K562 (cell line): ENCODE results near the gene MACROD2.

Experiments
- GABPA ChIP-seq: fragments of 200-800 bp; sonication (Bioruptor generic); conservative IDR thresholded peaks from 2 replicates; pipeline ENCODE4 v1.6.1; 2016; ENCODE audit warnings: low read depth, missing genetic modification characterization, missing compliant biosample characterization
- KDM1A ChIP-seq, 2 experiments: fragments of 450-650 bp; IDR thresholded peaks; 2 replicates each; pipeline ENCODE4 v1.6.1; 2016; ENCODE audit warnings: mild to moderate bottlenecking in 2 of 2
- KLF6 ChIP-seq: fragments of 250-450 bp; sonication (Bioruptor Pico); IDR thresholded peaks from 2 replicates; pipeline ENCODE4 v1.4.0; 2020; ENCODE audit warnings: mild to moderate bottlenecking, moderate library complexity, borderline replicate concordance
- NCOA2 ChIP-seq, 2 experiments: fragments of 450-650 bp; IDR thresholded peaks; 2 replicates each; pipeline ENCODE4 v1.6.1; 2018; ENCODE audit warnings: mild to moderate bottlenecking in 2 of 2, moderate library complexity in 1 of 2; ENCODE audit not compliant: partially characterized antibody in 2 of 2
- U2AF2 ChIP-seq: fragments of 200-400 bp; formaldehyde crosslinking; optimal IDR thresholded peaks from 2 replicates; pipeline ENCODE3; 2017; ENCODE audit warnings: low read depth, mild to moderate bottlenecking, low read length
- YY1 ChIP-seq, 3 experiments: IDR thresholded peaks; 2 replicates each; pipeline ENCODE4 v1.6.1; 2011; ENCODE audit warnings: low read length in 2 of 3, mild to moderate bottlenecking in 2 of 3, moderate library complexity in 2 of 3, borderline replicate concordance in 1 of 3, control low read depth in 1 of 3, low read depth in 1 of 3; ENCODE audit not compliant: insufficient read depth in 3 of 3, insufficient replicate concordance in 2 of 3, control insufficient read depth in 1 of 3, insufficient read length in 1 of 3; ENCODE audit errors: extremely low read depth in 1 of 3
- TF ChIP-seq, protein P1 (sequence below): sonication (generic); formaldehyde crosslinking; IDR thresholded peaks from 2 replicates; pipeline ENCODE4 v1.9.0; 2022; ENCODE audit warnings: mild to moderate bottlenecking, missing genetic modification reagents
- TF ChIP-seq, protein P2 (sequence below), 2 experiments: IDR thresholded peaks; 2 replicates each; pipeline ENCODE4 v1.6.1; 2011; ENCODE audit warnings: borderline replicate concordance in 1 of 2, control low read depth in 1 of 2, low read depth in 1 of 2, low read length in 1 of 2, mild to moderate bottlenecking in 1 of 2, mixed read lengths in 1 of 2, moderate library complexity in 1 of 2; ENCODE audit not compliant: insufficient read depth in 1 of 2, insufficient read length in 1 of 2, poor library complexity in 1 of 2, severe bottlenecking in 1 of 2; ENCODE audit errors: extremely low read depth in 1 of 2
- TF ChIP-seq, protein P3 (sequence below): sonication (generic); formaldehyde crosslinking; IDR thresholded peaks from 2 replicates; pipeline ENCODE4 v1.9.0; 2022; ENCODE audit warnings: mild to moderate bottlenecking, missing genetic modification reagents
- TF ChIP-seq, protein P4 (sequence below), 2 experiments: fragments of 450-650 bp; formaldehyde crosslinking in 1 of 2; IDR thresholded peaks; 2 replicates each; pipeline versions ENCODE4 v1.4.0 to v1.6.1; 2014 to 2020; ENCODE audit warnings: mild to moderate bottlenecking in 2 of 2, borderline replicate concordance in 1 of 2, low read depth in 1 of 2
- TF ChIP-seq, protein P5 (sequence below): sonication (generic); formaldehyde crosslinking; IDR thresholded peaks from 2 replicates; pipeline ENCODE4 v1.5.0; 2020; ENCODE audit warnings: missing genetic modification reagents

DNA sequence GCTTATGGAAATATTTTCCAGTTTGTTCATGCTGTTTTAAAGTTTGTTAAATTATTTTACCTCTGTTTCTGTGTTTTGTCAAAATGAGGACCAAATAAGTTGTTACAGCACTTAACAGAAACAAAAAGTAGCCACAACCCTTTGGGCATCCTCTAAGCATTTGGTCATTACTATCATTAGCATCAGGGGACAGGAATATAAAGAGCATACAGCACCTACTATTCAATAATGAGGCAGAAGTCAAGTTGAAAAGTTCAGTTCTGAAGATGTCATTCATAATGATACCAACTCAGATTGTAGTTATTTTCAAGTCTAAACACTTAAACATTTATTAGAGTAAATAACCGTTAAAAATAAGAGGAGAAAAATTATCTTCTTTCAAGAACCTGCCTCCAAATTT lies 1204.4 kb downstream of the MACROD2 start:
- TF ChIP-seq NCOA2 (IDR thresholded peaks at IDR 0.05; ENCODE audit: partially characterized antibody in 2 of 2) = no peak
- TF ChIP-seq KDM1A (IDR thresholded peaks at IDR 0.05) = no peak
- TF ChIP-seq, protein P1, sequence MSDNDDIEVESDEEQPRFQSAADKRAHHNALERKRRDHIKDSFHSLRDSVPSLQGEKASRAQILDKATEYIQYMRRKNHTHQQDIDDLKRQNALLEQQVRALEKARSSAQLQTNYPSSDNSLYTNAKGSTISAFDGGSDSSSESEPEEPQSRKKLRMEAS (CRISPR knock-in tag) = no peak
- TF ChIP-seq GABPA (tag) = no peak
- TF ChIP-seq, protein P2, sequence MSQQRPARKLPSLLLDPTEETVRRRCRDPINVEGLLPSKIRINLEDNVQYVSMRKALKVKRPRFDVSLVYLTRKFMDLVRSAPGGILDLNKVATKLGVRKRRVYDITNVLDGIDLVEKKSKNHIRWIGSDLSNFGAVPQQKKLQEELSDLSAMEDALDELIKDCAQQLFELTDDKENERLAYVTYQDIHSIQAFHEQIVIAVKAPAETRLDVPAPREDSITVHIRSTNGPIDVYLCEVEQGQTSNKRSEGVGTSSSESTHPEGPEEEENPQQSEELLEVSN (IDR thresholded peaks at IDR 0.05; ENCODE audit: borderline replicate concordance in 1 of 2, extremely low read depth in 1 of 2, insufficient read depth in 1 of 2, insufficient read length in 1 of 2, low read depth in 1 of 2, low read length in 1 of 2, poor library complexity in 1 of 2, severe bottlenecking in 1 of 2) = no peak
- TF ChIP-seq U2AF2 = no peak
- TF ChIP-seq, protein P3, sequence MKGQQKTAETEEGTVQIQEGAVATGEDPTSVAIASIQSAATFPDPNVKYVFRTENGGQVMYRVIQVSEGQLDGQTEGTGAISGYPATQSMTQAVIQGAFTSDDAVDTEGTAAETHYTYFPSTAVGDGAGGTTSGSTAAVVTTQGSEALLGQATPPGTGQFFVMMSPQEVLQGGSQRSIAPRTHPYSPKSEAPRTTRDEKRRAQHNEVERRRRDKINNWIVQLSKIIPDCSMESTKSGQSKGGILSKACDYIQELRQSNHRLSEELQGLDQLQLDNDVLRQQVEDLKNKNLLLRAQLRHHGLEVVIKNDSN = no peak
- TF ChIP-seq, protein P4, sequence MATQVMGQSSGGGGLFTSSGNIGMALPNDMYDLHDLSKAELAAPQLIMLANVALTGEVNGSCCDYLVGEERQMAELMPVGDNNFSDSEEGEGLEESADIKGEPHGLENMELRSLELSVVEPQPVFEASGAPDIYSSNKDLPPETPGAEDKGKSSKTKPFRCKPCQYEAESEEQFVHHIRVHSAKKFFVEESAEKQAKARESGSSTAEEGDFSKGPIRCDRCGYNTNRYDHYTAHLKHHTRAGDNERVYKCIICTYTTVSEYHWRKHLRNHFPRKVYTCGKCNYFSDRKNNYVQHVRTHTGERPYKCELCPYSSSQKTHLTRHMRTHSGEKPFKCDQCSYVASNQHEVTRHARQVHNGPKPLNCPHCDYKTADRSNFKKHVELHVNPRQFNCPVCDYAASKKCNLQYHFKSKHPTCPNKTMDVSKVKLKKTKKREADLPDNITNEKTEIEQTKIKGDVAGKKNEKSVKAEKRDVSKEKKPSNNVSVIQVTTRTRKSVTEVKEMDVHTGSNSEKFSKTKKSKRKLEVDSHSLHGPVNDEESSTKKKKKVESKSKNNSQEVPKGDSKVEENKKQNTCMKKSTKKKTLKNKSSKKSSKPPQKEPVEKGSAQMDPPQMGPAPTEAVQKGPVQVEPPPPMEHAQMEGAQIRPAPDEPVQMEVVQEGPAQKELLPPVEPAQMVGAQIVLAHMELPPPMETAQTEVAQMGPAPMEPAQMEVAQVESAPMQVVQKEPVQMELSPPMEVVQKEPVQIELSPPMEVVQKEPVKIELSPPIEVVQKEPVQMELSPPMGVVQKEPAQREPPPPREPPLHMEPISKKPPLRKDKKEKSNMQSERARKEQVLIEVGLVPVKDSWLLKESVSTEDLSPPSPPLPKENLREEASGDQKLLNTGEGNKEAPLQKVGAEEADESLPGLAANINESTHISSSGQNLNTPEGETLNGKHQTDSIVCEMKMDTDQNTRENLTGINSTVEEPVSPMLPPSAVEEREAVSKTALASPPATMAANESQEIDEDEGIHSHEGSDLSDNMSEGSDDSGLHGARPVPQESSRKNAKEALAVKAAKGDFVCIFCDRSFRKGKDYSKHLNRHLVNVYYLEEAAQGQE (IDR thresholded peaks at IDR 0.05; ENCODE audit: borderline replicate concordance) = no peak
- TF ChIP-seq, protein P4 (CRISPR knock-in tag; IDR thresholded peaks at IDR 0.05; ENCODE audit: low read depth) = no peak
- TF ChIP-seq YY1 (IDR thresholded peaks at IDR 0.05; ENCODE audit: borderline replicate concordance in 1 of 3, control insufficient read depth in 1 of 3, extremely low read depth in 1 of 3, insufficient read depth in 3 of 3, insufficient read length in 1 of 3, insufficient replicate concordance in 2 of 3, low read depth in 1 of 3, low read length in 2 of 3) = no peak
- TF ChIP-seq KLF6 = no peak
- TF ChIP-seq, protein P5, sequence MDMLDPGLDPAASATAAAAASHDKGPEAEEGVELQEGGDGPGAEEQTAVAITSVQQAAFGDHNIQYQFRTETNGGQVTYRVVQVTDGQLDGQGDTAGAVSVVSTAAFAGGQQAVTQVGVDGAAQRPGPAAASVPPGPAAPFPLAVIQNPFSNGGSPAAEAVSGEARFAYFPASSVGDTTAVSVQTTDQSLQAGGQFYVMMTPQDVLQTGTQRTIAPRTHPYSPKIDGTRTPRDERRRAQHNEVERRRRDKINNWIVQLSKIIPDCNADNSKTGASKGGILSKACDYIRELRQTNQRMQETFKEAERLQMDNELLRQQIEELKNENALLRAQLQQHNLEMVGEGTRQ (CRISPR knock-in tag) = no peak
